ENCODE measurements around the gene TRIM71.

DNA sequence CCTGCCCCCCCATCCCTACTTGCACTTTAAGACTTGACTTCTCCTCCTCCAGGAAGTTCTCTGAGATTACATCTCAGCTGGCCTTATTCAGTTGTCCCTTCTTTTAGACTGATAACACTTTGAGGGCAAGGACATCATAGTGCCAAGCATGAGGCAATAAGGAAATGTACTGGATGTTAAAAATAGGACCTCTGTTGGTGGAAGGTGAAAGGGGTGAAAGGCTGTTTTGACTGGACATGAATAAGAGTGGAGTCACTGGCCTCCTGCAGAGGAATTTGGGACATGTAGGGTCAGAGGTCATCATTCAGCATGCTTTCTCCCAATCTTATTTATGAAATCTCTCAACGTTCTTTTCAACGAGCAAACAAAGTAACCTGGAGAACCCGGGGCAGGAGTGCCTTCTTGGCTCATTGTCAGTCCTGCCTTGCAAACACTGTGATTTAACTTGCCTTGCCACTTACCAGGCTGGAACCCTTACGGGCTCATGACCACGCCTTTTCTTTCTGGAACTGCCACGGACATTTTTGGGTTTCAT lies 38.6 kb downstream of the TRIM71 start:
- TF ChIP-seq, protein P1, sequence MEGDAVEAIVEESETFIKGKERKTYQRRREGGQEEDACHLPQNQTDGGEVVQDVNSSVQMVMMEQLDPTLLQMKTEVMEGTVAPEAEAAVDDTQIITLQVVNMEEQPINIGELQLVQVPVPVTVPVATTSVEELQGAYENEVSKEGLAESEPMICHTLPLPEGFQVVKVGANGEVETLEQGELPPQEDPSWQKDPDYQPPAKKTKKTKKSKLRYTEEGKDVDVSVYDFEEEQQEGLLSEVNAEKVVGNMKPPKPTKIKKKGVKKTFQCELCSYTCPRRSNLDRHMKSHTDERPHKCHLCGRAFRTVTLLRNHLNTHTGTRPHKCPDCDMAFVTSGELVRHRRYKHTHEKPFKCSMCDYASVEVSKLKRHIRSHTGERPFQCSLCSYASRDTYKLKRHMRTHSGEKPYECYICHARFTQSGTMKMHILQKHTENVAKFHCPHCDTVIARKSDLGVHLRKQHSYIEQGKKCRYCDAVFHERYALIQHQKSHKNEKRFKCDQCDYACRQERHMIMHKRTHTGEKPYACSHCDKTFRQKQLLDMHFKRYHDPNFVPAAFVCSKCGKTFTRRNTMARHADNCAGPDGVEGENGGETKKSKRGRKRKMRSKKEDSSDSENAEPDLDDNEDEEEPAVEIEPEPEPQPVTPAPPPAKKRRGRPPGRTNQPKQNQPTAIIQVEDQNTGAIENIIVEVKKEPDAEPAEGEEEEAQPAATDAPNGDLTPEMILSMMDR (IDR thresholded peaks at IDR 0.05) = no peak
- TF ChIP-seq POLR2A (IDR thresholded peaks at IDR 0.05) (no peak), POLR2AphosphoS5 (IDR thresholded peaks at IDR 0.05) (no peak)
